GM10248 (cell line): ENCODE measurements around the gene GNB5.
"Not testable (repeated sequence)": the region's sequence is repeated elsewhere in the genome, so short reads cannot be mapped to it uniquely, and the experiment has no call there.

Experiments used
- CTCF ChIA-PET: fragments of 300-600 bp; sonication (Branson Sonifier 250); formaldehyde crosslinking; extraction: SDS; loops from one replicate; lab custom pipeline; 2021; ENCODE audit warnings: antibody characterized with exemption; lab: Yijun Ruan, JAX
- POLR2A ChIA-PET: fragments of 350-650 bp; sonication (Branson Sonifier 250); formaldehyde crosslinking; extraction: SDS; loops from one replicate; lab custom pipeline; 2020; ENCODE audit warnings: antibody characterized with exemption; lab: Yijun Ruan, JAX
- DNase-seq: peaks from one replicate; pipeline ENCODE4 v3.0.0; 2012; ENCODE audit errors: extremely low spot score
- TF ChIP-seq, protein P1 (sequence below): IDR thresholded peaks from 2 replicates; pipeline ENCODE4 v1.5.1; 2012; ENCODE audit warnings: mild to moderate bottlenecking, low read depth; ENCODE audit errors: extremely low read depth, missing control alignments, control extremely low read depth

The GNB5 gene

DNA sequence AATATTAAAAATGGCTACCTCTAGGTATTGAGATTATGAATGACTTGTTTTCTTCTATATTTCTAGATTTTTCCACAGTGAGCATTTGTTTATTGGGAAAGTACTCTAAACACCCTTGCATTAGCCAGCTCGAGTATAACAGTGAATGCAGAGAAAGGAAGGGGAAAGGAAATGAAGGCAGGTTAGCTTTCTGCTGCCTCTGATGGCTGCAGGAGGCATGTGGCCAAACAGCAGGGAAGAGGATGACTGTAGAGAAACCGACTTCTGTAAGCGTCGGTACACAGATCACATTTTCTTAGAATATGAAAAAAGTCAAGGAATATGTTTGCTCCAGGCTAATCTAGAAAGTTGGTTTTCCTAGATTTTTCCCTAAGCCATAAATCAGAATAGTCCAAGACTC is 19.8 kb downstream of the GNB5 start:
- no peak for DNase-seq
- ChIA-PET POLR2A (no interaction called here), CTCF (interaction anchor here (1.2 to 2.4 kb wide), 6 partner anchors 9 to 56 kb away, joined by 3 to 9 read pairs (median 5); no protein-coding TSS in a partner anchor)
- TF ChIP-seq, protein P1, sequence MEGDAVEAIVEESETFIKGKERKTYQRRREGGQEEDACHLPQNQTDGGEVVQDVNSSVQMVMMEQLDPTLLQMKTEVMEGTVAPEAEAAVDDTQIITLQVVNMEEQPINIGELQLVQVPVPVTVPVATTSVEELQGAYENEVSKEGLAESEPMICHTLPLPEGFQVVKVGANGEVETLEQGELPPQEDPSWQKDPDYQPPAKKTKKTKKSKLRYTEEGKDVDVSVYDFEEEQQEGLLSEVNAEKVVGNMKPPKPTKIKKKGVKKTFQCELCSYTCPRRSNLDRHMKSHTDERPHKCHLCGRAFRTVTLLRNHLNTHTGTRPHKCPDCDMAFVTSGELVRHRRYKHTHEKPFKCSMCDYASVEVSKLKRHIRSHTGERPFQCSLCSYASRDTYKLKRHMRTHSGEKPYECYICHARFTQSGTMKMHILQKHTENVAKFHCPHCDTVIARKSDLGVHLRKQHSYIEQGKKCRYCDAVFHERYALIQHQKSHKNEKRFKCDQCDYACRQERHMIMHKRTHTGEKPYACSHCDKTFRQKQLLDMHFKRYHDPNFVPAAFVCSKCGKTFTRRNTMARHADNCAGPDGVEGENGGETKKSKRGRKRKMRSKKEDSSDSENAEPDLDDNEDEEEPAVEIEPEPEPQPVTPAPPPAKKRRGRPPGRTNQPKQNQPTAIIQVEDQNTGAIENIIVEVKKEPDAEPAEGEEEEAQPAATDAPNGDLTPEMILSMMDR = no peak

DNA sequence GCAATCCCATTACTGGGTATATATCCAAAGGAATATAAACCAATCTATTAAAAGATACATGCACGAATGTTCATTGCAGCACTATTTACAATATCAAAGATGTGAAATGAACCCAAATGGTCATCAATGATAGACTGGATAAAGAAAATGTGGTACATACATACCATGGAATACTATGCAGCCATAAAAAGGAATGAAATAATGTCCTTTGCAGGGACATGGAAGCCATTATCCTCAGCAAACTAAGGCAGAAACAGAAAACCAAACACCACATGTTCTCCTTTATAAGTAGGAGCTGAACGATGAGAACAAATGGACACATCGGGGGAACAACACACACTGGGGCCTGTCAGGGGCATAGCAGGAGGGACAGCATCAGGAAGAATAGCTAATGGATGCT is 21.0 kb downstream of the GNB5 start:
- DNase-seq, POLR2A ChIA-PET: not testable (repeated sequence)
- CTCF ChIA-PET = interaction anchor here (0.6 to 2.4 kb wide), 7 partner anchors 8 to 58 kb away, joined by 3 to 9 read pairs (median 3); no protein-coding TSS in a partner anchor

DNA sequence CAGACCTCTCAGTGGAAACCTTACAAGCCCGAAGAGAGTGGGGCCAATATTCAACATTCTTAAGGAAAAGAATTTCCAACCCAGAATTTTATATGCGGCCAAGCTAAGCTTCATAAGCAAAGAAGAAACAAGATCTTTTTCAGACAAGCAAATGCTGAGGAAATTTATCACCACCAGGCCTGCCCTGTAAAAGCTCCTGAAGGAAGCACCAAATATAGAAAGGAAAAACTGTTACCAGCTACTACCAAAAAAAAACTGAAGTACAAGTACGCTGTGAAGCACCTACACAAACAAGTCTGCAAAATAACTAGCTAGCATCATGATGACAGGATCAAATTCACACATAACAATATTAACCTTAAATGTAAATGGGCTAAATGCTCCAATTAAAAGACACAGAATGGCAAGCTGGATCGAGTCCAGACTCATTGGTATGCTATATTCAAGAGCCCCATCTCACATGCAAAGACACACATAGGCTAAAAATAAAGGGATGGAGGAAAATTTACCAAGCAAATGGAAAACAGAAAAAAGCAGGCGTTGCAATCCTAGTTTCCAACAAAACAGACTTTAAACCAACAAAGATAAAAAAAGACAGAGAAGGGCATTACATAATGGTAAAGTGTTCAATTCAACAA is 25.6 kb downstream of the GNB5 start:
- POLR2A ChIA-PET, DNase-seq: not testable (repeated sequence)
- CTCF ChIA-PET = interaction anchor here (0.9 to 2.7 kb wide), 10 partner anchors 10 to 62 kb away, joined by 3 to 9 read pairs (median 4); no protein-coding TSS in a partner anchor

DNA sequence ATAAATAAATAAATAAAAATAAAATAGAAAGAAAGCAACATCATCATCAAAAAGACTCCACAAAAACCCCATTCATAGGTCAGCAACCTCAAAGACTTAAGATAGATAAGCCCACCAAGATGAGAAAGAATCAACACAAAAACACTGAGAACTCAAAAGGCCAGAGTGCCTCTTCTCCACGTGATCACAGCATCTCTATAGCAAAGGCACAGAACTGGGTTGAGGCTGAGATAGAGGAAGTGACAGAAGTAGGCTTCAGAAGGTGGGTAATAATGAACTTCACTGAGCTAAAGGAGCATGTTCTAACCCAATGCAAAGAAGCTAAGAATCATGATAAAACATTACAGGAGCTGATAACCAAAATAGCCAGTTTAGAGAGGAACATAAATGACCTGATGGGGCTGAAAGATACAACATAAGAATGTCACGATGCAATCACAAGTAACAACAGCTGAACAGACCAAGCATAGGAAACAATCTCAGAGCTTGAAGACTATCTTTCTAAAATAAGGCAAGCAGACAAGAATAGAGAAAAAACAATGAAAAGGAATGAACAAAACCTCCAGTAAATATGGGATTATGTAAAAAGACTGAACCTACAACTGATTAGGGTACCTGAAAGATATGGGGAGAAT is 26.4 kb downstream of the GNB5 start:
- ChIA-PET POLR2A (interaction anchor here (0.7 kb wide), 1 partner anchor 240 kb away, joined by 7 read pairs; no protein-coding TSS in a partner anchor), CTCF (interaction anchor here (0.9 to 2.7 kb wide), 11 partner anchors 9 to 63 kb away, joined by 3 to 9 read pairs (median 4); no protein-coding TSS in a partner anchor)
- DNase-seq = no peak
- TF ChIP-seq, protein P1 = no peak

DNA sequence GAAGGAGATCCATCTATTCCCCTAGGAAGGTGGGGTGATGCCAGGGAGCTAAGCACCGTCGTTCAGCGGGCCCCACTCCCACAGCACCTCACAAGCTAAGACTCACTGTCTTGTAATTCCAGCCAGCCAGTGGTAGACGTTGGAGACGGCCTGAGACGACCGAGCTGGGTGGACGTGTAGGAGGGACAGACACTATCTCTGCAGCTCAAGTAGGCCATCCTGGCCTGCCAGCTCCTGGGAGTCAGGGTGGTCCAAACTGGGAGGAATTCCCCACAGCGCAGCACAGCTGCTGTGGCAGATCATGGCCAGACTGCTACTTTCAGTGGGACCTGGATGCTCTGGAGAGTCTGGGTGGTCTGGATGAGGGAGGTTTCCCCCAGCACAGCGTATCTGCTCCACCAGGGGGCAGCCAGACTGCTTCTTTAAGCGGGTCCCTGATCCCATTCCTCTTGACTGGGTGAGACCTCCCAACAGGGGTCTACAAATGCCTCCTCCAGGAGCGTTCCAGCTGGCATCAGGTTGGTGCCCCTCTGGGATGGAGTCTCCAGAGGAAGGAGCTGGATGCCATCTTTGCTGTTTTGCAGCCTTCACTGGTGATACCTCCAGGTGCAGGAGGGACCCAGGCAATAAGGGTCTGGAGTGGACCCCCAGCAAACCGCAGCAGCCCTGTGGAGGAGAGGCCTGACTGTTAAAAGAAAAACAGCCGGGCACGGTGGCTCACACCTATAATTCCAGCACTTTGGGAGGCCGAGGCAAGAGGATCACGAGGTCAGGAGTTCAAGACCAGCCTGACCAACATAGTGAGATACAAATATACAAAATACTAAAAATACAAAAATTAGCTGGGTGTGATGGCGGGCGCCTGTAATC is 27.6 kb downstream of the GNB5 start:
- CTCF ChIA-PET = interaction anchor here (0.7 to 2.9 kb wide), 12 partner anchors 8 to 64 kb away, joined by 3 to 15 read pairs (median 6); no protein-coding TSS in a partner anchor
- POLR2A ChIA-PET = interaction anchor here (0.6 kb wide), 1 partner anchor 60 kb away, joined by 3 read pairs; no protein-coding TSS in a partner anchor
- DNase-seq = no peak
- TF ChIP-seq, protein P1 = peak; percentile 40

DNA sequence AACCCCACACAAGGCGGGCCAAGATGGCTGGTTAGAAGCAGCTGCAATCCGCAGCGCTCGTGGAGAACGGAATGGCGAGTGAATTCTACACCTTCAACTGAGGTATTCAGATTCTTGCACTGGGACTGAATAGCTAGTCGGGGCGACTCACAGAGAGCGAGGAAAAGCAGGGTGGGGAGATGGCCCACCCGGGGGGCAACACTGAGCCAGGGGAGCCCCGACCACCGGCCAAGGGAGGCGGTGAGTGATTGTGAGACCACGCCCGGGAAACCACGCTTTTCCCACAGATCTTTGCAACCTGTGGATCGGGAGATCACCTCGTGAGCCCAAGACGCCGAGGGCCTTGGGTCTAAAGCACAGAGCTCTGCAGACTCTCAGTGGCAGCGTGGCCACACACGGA is 28.3 kb downstream of the GNB5 start:
- CTCF ChIA-PET = interaction anchor here (0.7 to 2.9 kb wide), 10 partner anchors 8 to 65 kb away, joined by 3 to 15 read pairs (median 4); no protein-coding TSS in a partner anchor
- TF ChIP-seq, protein P1 = no peak
- DNase-seq = no peak
- POLR2A ChIA-PET = no interaction called here

DNA sequence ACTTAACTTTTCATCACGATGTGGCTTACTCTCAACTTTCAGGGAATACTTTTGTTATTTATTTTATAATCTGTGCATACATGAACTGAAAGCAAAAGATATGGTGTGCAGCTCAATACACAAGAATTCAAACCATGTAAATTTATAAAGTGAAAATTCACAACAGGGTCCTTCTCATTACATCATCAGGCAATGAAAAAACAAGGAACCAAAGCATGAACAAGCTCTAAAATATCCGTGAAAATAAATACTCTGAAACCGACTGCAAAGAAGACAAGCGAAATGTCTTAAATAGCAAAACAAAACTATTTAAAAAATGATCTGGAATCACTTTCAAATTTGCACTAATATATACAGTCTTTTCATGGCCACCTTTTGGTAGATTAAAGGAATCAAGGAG is 28.9 kb downstream of the GNB5 start:
- ChIA-PET CTCF (interaction anchor here (0.8 to 2.9 kb wide), 6 partner anchors 9 to 65 kb away, joined by 3 to 15 read pairs (median 4); no protein-coding TSS in a partner anchor), POLR2A (no interaction called here)
- TF ChIP-seq, protein P1 = no peak
- no peak for DNase-seq
